K562 (cell line): ENCODE results near the gene FMNL1. TPM values are rescaled to one million over a fixed set of nuclear protein-coding genes. Genes with fewer than 3 reads are reported as not detected.

Experiments used
- BACH1 ChIP-seq: fragments of 200-800 bp; sonication (Bioruptor generic); IDR thresholded peaks from 2 replicates; pipeline ENCODE4 v1.6.1; 2016; ENCODE audit warnings: missing genetic modification characterization, missing compliant biosample characterization
- CREB1 ChIP-seq, 2 experiments: sonication (generic) in 1 of 2; formaldehyde crosslinking in 1 of 2; IDR thresholded peaks; 2 replicates each; pipeline versions ENCODE4 v1.6.1 to v1.8.0; 2012 to 2022; ENCODE audit warnings: inconsistent platforms in 1 of 2, mild to moderate bottlenecking in 1 of 2, missing genetic modification reagents in 1 of 2, moderate library complexity in 1 of 2
- HDAC6 ChIP-seq: IDR thresholded peaks from 2 replicates; pipeline ENCODE4 v1.6.1; 2012; ENCODE audit warnings: low read depth, mild to moderate bottlenecking, control low read depth, inconsistent platforms, low read length, moderate library complexity
- MTA1 ChIP-seq: fragments of 450-650 bp; IDR thresholded peaks from 2 replicates; pipeline ENCODE4 v1.6.1; 2017; ENCODE audit warnings: borderline replicate concordance
- MTF1 ChIP-seq: fragments of 250-450 bp; sonication (Bioruptor Pico); IDR thresholded peaks from 2 replicates; pipeline ENCODE4 v1.9.0; 2021; ENCODE audit warnings: moderate library complexity, mild to moderate bottlenecking, inconsistent platforms, borderline replicate concordance
- POLR2A ChIP-seq: fragments of 450-650 bp; conservative IDR thresholded peaks from 2 replicates; pipeline ENCODE4 v1.6.1; 2016
- SAP30 ChIP-seq: fragments of 200-600 bp; sonication (generic); IDR thresholded peaks from 2 replicates; pipeline ENCODE4 v1.6.1; 2012; ENCODE audit warnings: borderline replicate concordance, low read depth, mild to moderate bottlenecking, moderate library complexity, low read length, control low read depth, inconsistent platforms; ENCODE audit not compliant: insufficient read depth, poor library complexity, severe bottlenecking
- SRSF1 ChIP-seq: fragments of 200-400 bp; formaldehyde crosslinking; IDR thresholded peaks from 2 replicates; pipeline ENCODE4 v1.6.1; 2017; ENCODE audit warnings: mild to moderate bottlenecking, low read depth, low read length, moderate library complexity
- ZNF175 ChIP-seq: fragments of 200-800 bp; sonication (Bioruptor generic); IDR thresholded peaks from 2 replicates; pipeline ENCODE4 v1.6.1; 2016; ENCODE audit warnings: low read depth, mild to moderate bottlenecking, missing genetic modification characterization, missing compliant biosample characterization
- ZNF217 ChIP-seq: sonication (generic); formaldehyde crosslinking; IDR thresholded peaks from 2 replicates; pipeline ENCODE4 v1.8.0; 2022; ENCODE audit warnings: mild to moderate bottlenecking, missing genetic modification reagents
- ZNF239 ChIP-seq: fragments of 250-450 bp; sonication (Bioruptor Pico); IDR thresholded peaks from 2 replicates; pipeline ENCODE4 v1.4.0; 2020; ENCODE audit warnings: mild to moderate bottlenecking
- ZNF717 ChIP-seq: fragments of 250-450 bp; sonication (Bioruptor Pico); IDR thresholded peaks from 2 replicates; pipeline ENCODE4 v1.5.0; 2021
- polyA plus RNA-seq, 8 experiments: library from polyadenylated mRNA; depleted of rRNA in 4 of 8; stranded (reverse) in 5 of 8; unstranded in 3 of 8; fragments of >200 nt; fragmentation: Nextera tagmentation in 2 of 8; fragmentation: Illumina TruSeq in 1 of 8; extraction: Ambion mirVana in 2 of 8; extraction: Trizol in 1 of 8; gene quantifications; 2 replicates each; pipeline versions ENCODE4 v1.2.1 to v1.2.3, GENCODE V29; 2011 to 2014; ENCODE audit warnings: inconsistent platforms in 1 of 8, missing spikeins in 1 of 8
- total RNA-seq, 7 experiments: library from RNA; depleted of rRNA in 6 of 7; stranded (reverse); fragments of >200 nt in 6 of 7; fragmentation: Illumina TruSeq in 2 of 7; extraction: Trizol in 2 of 7; gene quantifications; 2 replicates each; pipeline versions ENCODE4 v1.2.1 to v1.2.3, GENCODE V29; 2011 to 2021; ENCODE audit warnings: low replicate concordance in 1 of 7
- TF ChIP-seq, protein P1 (sequence below): fragments of 450-650 bp; IDR thresholded peaks from 2 replicates; pipeline ENCODE4 v1.6.1; 2016; ENCODE audit warnings: mild to moderate bottlenecking, moderate library complexity
- TF ChIP-seq, protein P2 (sequence below): fragments of 250-450 bp; sonication (Bioruptor Pico); IDR thresholded peaks from 2 replicates; pipeline ENCODE4 v1.6.1; 2021; ENCODE audit warnings: mild to moderate bottlenecking

FMNL1 gene
- total and polyA plus RNA-seq, 9 of the 15 experiments (the other 6 are each of a cell fraction or from before 2014, with no cell fraction given): 0.70 to 36.6 (median 7.7) TPM

- TF ChIP-seq MTA1: no peak
- TF ChIP-seq ZNF175 (CRISPR knock-in tag): no peak
- no peak for TF ChIP-seq MTF1 (CRISPR knock-in tag)
- TF ChIP-seq, protein P1, sequence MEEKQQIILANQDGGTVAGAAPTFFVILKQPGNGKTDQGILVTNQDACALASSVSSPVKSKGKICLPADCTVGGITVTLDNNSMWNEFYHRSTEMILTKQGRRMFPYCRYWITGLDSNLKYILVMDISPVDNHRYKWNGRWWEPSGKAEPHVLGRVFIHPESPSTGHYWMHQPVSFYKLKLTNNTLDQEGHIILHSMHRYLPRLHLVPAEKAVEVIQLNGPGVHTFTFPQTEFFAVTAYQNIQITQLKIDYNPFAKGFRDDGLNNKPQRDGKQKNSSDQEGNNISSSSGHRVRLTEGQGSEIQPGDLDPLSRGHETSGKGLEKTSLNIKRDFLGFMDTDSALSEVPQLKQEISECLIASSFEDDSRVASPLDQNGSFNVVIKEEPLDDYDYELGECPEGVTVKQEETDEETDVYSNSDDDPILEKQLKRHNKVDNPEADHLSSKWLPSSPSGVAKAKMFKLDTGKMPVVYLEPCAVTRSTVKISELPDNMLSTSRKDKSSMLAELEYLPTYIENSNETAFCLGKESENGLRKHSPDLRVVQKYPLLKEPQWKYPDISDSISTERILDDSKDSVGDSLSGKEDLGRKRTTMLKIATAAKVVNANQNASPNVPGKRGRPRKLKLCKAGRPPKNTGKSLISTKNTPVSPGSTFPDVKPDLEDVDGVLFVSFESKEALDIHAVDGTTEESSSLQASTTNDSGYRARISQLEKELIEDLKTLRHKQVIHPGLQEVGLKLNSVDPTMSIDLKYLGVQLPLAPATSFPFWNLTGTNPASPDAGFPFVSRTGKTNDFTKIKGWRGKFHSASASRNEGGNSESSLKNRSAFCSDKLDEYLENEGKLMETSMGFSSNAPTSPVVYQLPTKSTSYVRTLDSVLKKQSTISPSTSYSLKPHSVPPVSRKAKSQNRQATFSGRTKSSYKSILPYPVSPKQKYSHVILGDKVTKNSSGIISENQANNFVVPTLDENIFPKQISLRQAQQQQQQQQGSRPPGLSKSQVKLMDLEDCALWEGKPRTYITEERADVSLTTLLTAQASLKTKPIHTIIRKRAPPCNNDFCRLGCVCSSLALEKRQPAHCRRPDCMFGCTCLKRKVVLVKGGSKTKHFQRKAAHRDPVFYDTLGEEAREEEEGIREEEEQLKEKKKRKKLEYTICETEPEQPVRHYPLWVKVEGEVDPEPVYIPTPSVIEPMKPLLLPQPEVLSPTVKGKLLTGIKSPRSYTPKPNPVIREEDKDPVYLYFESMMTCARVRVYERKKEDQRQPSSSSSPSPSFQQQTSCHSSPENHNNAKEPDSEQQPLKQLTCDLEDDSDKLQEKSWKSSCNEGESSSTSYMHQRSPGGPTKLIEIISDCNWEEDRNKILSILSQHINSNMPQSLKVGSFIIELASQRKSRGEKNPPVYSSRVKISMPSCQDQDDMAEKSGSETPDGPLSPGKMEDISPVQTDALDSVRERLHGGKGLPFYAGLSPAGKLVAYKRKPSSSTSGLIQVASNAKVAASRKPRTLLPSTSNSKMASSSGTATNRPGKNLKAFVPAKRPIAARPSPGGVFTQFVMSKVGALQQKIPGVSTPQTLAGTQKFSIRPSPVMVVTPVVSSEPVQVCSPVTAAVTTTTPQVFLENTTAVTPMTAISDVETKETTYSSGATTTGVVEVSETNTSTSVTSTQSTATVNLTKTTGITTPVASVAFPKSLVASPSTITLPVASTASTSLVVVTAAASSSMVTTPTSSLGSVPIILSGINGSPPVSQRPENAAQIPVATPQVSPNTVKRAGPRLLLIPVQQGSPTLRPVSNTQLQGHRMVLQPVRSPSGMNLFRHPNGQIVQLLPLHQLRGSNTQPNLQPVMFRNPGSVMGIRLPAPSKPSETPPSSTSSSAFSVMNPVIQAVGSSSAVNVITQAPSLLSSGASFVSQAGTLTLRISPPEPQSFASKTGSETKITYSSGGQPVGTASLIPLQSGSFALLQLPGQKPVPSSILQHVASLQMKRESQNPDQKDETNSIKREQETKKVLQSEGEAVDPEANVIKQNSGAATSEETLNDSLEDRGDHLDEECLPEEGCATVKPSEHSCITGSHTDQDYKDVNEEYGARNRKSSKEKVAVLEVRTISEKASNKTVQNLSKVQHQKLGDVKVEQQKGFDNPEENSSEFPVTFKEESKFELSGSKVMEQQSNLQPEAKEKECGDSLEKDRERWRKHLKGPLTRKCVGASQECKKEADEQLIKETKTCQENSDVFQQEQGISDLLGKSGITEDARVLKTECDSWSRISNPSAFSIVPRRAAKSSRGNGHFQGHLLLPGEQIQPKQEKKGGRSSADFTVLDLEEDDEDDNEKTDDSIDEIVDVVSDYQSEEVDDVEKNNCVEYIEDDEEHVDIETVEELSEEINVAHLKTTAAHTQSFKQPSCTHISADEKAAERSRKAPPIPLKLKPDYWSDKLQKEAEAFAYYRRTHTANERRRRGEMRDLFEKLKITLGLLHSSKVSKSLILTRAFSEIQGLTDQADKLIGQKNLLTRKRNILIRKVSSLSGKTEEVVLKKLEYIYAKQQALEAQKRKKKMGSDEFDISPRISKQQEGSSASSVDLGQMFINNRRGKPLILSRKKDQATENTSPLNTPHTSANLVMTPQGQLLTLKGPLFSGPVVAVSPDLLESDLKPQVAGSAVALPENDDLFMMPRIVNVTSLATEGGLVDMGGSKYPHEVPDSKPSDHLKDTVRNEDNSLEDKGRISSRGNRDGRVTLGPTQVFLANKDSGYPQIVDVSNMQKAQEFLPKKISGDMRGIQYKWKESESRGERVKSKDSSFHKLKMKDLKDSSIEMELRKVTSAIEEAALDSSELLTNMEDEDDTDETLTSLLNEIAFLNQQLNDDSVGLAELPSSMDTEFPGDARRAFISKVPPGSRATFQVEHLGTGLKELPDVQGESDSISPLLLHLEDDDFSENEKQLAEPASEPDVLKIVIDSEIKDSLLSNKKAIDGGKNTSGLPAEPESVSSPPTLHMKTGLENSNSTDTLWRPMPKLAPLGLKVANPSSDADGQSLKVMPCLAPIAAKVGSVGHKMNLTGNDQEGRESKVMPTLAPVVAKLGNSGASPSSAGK: no peak
- TF ChIP-seq, protein P2, sequence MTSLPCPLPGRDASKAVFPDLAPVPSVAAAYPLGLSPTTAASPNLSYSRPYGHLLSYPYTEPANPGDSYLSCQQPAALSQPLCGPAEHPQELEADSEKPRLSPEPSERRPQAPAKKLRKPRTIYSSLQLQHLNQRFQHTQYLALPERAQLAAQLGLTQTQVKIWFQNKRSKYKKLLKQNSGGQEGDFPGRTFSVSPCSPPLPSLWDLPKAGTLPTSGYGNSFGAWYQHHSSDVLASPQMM (CRISPR knock-in tag): no peak
- TF ChIP-seq ZNF239 (CRISPR knock-in tag): no peak
- no peak for TF ChIP-seq SRSF1
- no peak for TF ChIP-seq ZNF717 (CRISPR knock-in tag)
- no peak for TF ChIP-seq ZNF217 (CRISPR knock-in tag)
- TF ChIP-seq CREB1 (IDR thresholded peaks at IDR 0.05): no peak
- TF ChIP-seq CREB1 (CRISPR knock-in tag; IDR thresholded peaks at IDR 0.05): no peak
- TF ChIP-seq BACH1 (tag): no peak
- peak; percentile 66 for TF ChIP-seq POLR2A
- TF ChIP-seq HDAC6: no peak
- TF ChIP-seq SAP30: peak; percentile 68
Measured at GRCh38 chr17:45248132-45248957, 26.7 kb downstream of the FMNL1 start (continued).
